Measurements from ENCODE around the gene CSHL1. TPM values are rescaled to one million over a fixed set of nuclear protein-coding genes. Genes with fewer than 3 reads are reported as not detected.
"Not testable (repeated sequence)": the region's sequence is repeated elsewhere in the genome, so short reads cannot be mapped to it uniquely, and the experiment has no call there.

CSHL1 gene
- total and polyA plus RNA-seq, 2 donors (not counting 1 experiment from before 2014, with no cell fraction given) = not detected

DNA sequence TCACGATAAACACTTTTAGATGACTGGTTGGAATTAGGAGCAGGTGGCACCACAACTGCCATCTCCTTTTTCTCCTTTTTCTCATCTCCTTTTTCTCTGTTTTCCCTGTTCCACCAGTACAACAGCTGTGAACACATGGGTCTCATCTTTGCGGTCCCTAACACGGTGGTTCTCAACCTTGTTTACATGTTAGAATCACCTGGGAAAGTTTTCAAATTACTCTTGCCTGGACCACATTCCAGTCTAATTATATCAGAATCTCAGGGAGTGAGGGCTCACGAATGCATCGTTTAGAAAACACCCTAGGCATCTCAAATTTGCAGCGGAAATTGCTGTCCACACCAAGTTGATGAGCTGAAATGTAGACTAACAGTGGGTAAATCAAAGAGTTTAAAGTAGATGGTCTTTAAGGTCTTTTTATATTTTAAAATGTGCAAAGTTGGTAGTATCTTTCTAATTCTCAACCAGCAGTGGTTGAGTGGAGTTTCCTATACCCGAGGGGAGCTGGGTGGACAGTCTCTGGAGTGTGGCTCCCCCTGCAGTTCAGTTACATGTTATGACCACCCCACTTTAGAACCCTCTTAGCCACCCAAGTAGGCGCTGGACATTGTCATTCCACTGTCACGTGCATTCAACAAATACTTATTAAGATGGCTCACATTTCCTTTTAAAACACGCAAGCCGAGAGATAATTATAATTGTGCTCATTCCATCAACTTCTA is 18.6 kb downstream of the CSHL1 start:
- DNase-seq; H3K9ac ChIP-seq (ENCODE audit: low read length); H4K20me1 ChIP-seq (ENCODE audit: control insufficient read depth, insufficient read depth, low read length, poor library complexity, severe bottlenecking); H3K9me3 Mint-ChIP-seq (ENCODE audit: insufficient read depth); ATAC-seq (ENCODE audit: low read depth); intact Hi-C loops (cut with micrococcal nuclease); H3K27me3 ChIP-seq (replicated peaks in 1 of 4; ENCODE audit: control extremely low read depth in 1 of 4, control insufficient read depth in 3 of 4, insufficient read depth in 4 of 4, low read length in 3 of 4); H2AFZ ChIP-seq (ENCODE audit: insufficient read depth, low read depth, low read length, poor library complexity, severe bottlenecking); H3K4me3 ChIP-seq (ENCODE audit: control extremely low read depth in 1 of 5, extremely low read depth in 1 of 5, insufficient read depth in 1 of 5, low read depth in 2 of 5, low read length in 4 of 5); H3K27ac Mint-ChIP-seq; H3K4me2 ChIP-seq (replicated peaks; ENCODE audit: low read depth, low read length, poor library complexity, severe bottlenecking); H3K79me2 ChIP-seq (ENCODE audit: control insufficient read depth, insufficient read depth, low read length); POLR2A ChIA-PET; H3K36me3 ChIP-seq (replicated peaks in 1 of 2; ENCODE audit: control extremely low read depth in 1 of 2, control insufficient read depth in 1 of 2, extremely low read depth in 1 of 2, insufficient read depth in 2 of 2, low read length in 1 of 2); H3K27me3 Mint-ChIP-seq; H3K4me3 Mint-ChIP-seq; H3K4me1 Mint-ChIP-seq; H3K27ac ChIP-seq (ENCODE audit: low read length in 2 of 2); H3K9me3 ChIP-seq (ENCODE audit: control extremely low read depth in 1 of 3, control insufficient read depth in 2 of 3, insufficient read depth in 1 of 3, low read length in 2 of 3); H3K4me1 ChIP-seq (ENCODE audit: control insufficient read depth in 2 of 2, insufficient read depth in 2 of 2, low read length in 2 of 2): not testable (repeated sequence)
- 80% methylated on average over 1 of the region's 11 CpGs for WGBS (ENCODE audit: insufficient coverage)
- CTCF ChIA-PET = interaction anchor here (1.7 to 5.5 kb wide), 2 partner anchors 11 to 137 kb away, joined by 5 to 33 read pairs; no protein-coding TSS in a partner anchor

DNA sequence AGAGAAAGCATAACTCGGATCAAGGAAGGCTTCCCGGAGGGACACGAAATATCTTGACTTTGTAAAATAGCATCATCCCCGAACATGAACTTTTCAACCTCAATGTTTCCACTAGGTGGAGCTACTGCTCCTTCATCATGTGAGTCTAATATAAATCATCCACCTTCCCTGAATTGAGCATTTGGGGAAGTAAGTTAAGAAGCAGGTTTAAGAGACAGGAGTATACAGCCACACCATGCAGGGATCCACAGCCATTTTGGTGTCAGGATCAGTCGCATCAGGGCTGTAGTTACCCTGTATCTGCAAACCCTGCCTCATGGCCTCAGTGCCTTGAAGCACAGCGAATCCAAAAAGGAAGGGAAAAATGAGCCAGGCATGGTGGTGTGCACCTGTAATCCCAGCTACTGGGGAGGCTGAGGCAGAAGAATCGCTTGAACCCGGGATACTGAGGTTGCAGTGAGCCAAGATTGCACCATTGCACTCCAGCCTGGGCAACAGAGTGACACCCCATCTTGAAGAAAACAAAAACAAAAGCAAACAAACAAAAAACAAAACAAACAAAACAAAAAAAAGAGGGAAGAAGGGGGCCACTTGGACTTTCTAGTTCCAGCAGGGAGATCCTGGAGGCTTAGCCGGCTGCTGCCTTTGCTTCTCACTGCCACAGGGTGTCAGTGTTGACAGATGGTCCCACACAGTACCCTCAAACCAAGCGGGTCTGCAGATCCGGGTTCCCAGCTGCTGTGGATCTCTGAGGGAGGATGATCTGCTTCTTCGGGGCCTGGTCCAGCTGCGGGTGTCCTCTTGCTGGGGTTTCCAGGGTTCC is 21.8 kb downstream of the CSHL1 start:
- intact Hi-C loops (cut with micrococcal nuclease) = loop anchor here (5.0 kb wide), 1 partner anchor 243 kb away; the partner anchor contains the start of gene ERN1
- no CpG with 5 or more reads among the region's 13 CpGs for WGBS (ENCODE audit: insufficient coverage)
- H3K4me3 Mint-ChIP-seq; H4K20me1 ChIP-seq (ENCODE audit: control insufficient read depth, insufficient read depth, low read length, poor library complexity, severe bottlenecking); H3K4me1 ChIP-seq (ENCODE audit: control insufficient read depth in 2 of 2, insufficient read depth in 2 of 2, low read length in 2 of 2); H3K27me3 ChIP-seq (replicated peaks in 1 of 4; ENCODE audit: control extremely low read depth in 1 of 4, control insufficient read depth in 3 of 4, insufficient read depth in 4 of 4, low read length in 3 of 4); H3K9me3 Mint-ChIP-seq (ENCODE audit: insufficient read depth); H3K27ac Mint-ChIP-seq; H2AFZ ChIP-seq (ENCODE audit: insufficient read depth, low read depth, low read length, poor library complexity, severe bottlenecking); H3K9me3 ChIP-seq (ENCODE audit: control extremely low read depth in 1 of 3, control insufficient read depth in 2 of 3, insufficient read depth in 1 of 3, low read length in 2 of 3); H3K27ac ChIP-seq (ENCODE audit: low read length in 2 of 2); POLR2A ChIA-PET; H3K9ac ChIP-seq (ENCODE audit: low read length); H3K4me3 ChIP-seq (ENCODE audit: control extremely low read depth in 1 of 5, extremely low read depth in 1 of 5, insufficient read depth in 1 of 5, low read depth in 2 of 5, low read length in 4 of 5); H3K36me3 ChIP-seq (replicated peaks in 1 of 2; ENCODE audit: control extremely low read depth in 1 of 2, control insufficient read depth in 1 of 2, extremely low read depth in 1 of 2, insufficient read depth in 2 of 2, low read length in 1 of 2); H3K27me3 Mint-ChIP-seq; H3K4me2 ChIP-seq (replicated peaks; ENCODE audit: low read depth, low read length, poor library complexity, severe bottlenecking); H3K4me1 Mint-ChIP-seq; H3K79me2 ChIP-seq (ENCODE audit: control insufficient read depth, insufficient read depth, low read length): not testable (repeated sequence)
- DNase-seq (peak; percentile 62), ATAC-seq (ENCODE audit: low read depth) (peak; percentile 90)
- TF ChIP-seq, protein P1, sequence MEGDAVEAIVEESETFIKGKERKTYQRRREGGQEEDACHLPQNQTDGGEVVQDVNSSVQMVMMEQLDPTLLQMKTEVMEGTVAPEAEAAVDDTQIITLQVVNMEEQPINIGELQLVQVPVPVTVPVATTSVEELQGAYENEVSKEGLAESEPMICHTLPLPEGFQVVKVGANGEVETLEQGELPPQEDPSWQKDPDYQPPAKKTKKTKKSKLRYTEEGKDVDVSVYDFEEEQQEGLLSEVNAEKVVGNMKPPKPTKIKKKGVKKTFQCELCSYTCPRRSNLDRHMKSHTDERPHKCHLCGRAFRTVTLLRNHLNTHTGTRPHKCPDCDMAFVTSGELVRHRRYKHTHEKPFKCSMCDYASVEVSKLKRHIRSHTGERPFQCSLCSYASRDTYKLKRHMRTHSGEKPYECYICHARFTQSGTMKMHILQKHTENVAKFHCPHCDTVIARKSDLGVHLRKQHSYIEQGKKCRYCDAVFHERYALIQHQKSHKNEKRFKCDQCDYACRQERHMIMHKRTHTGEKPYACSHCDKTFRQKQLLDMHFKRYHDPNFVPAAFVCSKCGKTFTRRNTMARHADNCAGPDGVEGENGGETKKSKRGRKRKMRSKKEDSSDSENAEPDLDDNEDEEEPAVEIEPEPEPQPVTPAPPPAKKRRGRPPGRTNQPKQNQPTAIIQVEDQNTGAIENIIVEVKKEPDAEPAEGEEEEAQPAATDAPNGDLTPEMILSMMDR (IDR thresholded peaks at IDR 0.05) = peak; percentile 66
- CTCF ChIA-PET = interaction anchor here (0.7 to 5.6 kb wide), 12 partner anchors 14 to 393 kb away, joined by 3 to 46 read pairs (median 4); no protein-coding TSS in a partner anchor

DNA sequence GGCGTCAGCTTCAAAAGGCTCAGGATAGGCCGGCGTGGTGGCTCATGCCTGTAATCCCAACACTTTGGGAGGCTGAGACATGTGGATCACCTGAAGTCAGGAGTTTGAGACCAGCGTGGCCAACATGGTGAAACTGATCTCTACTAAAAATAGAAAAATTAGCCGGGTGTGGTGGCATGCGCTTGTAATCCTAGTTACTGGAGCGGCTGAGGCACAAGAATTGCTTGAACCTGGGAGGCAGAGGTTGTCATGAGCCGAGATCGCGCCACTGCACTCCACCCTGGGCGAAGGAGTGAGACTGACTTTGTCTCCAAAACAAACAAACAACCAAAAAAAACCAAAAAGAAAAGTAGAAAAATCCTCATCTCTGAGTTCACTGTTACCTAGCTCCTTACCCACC is 25.9 kb downstream of the CSHL1 start:
- H3K27me3 Mint-ChIP-seq; H3K4me3 ChIP-seq (ENCODE audit: control extremely low read depth in 1 of 5, extremely low read depth in 1 of 5, insufficient read depth in 1 of 5, low read depth in 2 of 5, low read length in 4 of 5); H2AFZ ChIP-seq (ENCODE audit: insufficient read depth, low read depth, low read length, poor library complexity, severe bottlenecking); H3K27me3 ChIP-seq (replicated peaks in 1 of 4; ENCODE audit: control extremely low read depth in 1 of 4, control insufficient read depth in 3 of 4, insufficient read depth in 4 of 4, low read length in 3 of 4); ATAC-seq (ENCODE audit: low read depth); H3K9me3 ChIP-seq (ENCODE audit: control extremely low read depth in 1 of 3, control insufficient read depth in 2 of 3, insufficient read depth in 1 of 3, low read length in 2 of 3); H3K9ac ChIP-seq (ENCODE audit: low read length); H3K4me1 Mint-ChIP-seq; POLR2A ChIA-PET; H3K79me2 ChIP-seq (ENCODE audit: control insufficient read depth, insufficient read depth, low read length); H3K36me3 ChIP-seq (replicated peaks in 1 of 2; ENCODE audit: control extremely low read depth in 1 of 2, control insufficient read depth in 1 of 2, extremely low read depth in 1 of 2, insufficient read depth in 2 of 2, low read length in 1 of 2); DNase-seq; H3K27ac ChIP-seq (ENCODE audit: low read length in 2 of 2); H4K20me1 ChIP-seq (ENCODE audit: control insufficient read depth, insufficient read depth, low read length, poor library complexity, severe bottlenecking); H3K4me1 ChIP-seq (ENCODE audit: control insufficient read depth in 2 of 2, insufficient read depth in 2 of 2, low read length in 2 of 2); H3K4me3 Mint-ChIP-seq; H3K9me3 Mint-ChIP-seq (ENCODE audit: insufficient read depth); H3K27ac Mint-ChIP-seq; H3K4me2 ChIP-seq (replicated peaks; ENCODE audit: low read depth, low read length, poor library complexity, severe bottlenecking): not testable (repeated sequence)
- CTCF ChIA-PET = interaction anchor here (0.6 kb wide), 1 partner anchor 43 kb away, joined by 4 read pairs; no protein-coding TSS in a partner anchor
- 98% methylated on average over 6 of the region's 11 CpGs for WGBS (ENCODE audit: insufficient coverage)
- intact Hi-C loops (cut with micrococcal nuclease) = loop anchor here (5.0 kb wide), 1 partner anchor 247 kb away; the partner anchor contains the start of gene ERN1
